HL-60 (cell line): ENCODE data around the gene OGFOD2.

ENCODE experiments used
- DNase-seq, 2 experiments: peaks; one replicate each; pipeline ENCODE4 v3.0.0-alpha.2; 2010 to 2020; ENCODE audit warnings: low read depth in 1 of 2, low spot score in 1 of 2
- H3K27ac ChIP-seq: fragments of 250-450 bp; sonication (Bioruptor Pico); replicated peaks from 2 replicates; pipeline ENCODE4 v1.5.1; 2020; ENCODE audit warnings: mild to moderate bottlenecking, moderate library complexity
- H3K27me3 ChIP-seq: fragments of 250-450 bp; sonication (Bioruptor Pico); 2 replicates; pipeline ENCODE4 v1.5.1; 2021; ENCODE audit warnings: mild to moderate bottlenecking, moderate library complexity; ENCODE audit not compliant: insufficient read depth, poor library complexity, severe bottlenecking
- H3K4me3 ChIP-seq: replicated peaks from 2 replicates; pipeline ENCODE4 v1.5.1; 2011; ENCODE audit warnings: mild to moderate bottlenecking, control low read depth, low read length; ENCODE audit not compliant: insufficient read depth
- GABPA ChIP-seq: IDR thresholded peaks from 2 replicates; pipeline ENCODE4 v1.6.1; 2012; ENCODE audit warnings: low read depth
- POLR2AphosphoS5 ChIP-seq: IDR thresholded peaks from 2 replicates; pipeline ENCODE4 v1.6.1; 2012; ENCODE audit warnings: low read depth
- REST ChIP-seq: IDR thresholded peaks from 2 replicates; pipeline ENCODE4 v1.6.1; 2012; ENCODE audit warnings: low read depth; ENCODE audit not compliant: insufficient replicate concordance
- SPI1 ChIP-seq: IDR thresholded peaks from 2 replicates; pipeline ENCODE4 v1.6.1; 2012; ENCODE audit warnings: low read depth, mild to moderate bottlenecking, borderline replicate concordance
- TF ChIP-seq, protein P1 (sequence below): IDR thresholded peaks from one replicate; pipeline ENCODE4 v1.5.1; 2011; ENCODE audit warnings: low read length, control low read depth, inconsistent platforms; ENCODE audit not compliant: insufficient read depth

OGFOD2 gene

DNA sequence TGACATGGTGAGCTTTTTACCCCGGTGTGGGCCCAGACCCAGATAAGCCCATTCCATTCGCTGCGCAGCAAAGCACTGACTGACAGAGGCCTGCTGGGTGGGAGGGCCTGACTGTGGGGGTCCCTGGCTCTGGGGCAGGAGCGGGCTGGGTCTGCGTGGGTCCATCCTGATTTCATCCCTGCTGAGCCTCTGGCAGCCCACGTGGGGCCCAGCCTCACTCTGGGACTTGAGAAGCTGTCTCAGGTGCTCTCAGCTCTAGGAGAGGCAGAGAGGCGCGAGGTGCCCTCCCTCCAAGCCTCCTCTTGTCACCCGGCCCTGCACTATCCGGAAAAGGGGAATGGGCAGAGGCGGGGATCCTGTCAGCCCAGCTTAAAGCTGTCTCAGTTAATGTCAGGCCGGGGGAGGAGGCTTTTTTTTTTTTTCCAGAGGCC lies 9.7 kb upstream of the OGFOD2 start:
- DNase-seq, result no peak
- Histone ChIP-seq H3K27me3 (no peaks in the 10 kb centered on the region), H3K27ac (no peak overlapping the region), H3K4me3 (no peak overlapping the region)
- TF ChIP-seq GABPA (no peak), REST (no peak), POLR2AphosphoS5 (no peak), SPI1 (no peak)
- TF ChIP-seq, protein P1, sequence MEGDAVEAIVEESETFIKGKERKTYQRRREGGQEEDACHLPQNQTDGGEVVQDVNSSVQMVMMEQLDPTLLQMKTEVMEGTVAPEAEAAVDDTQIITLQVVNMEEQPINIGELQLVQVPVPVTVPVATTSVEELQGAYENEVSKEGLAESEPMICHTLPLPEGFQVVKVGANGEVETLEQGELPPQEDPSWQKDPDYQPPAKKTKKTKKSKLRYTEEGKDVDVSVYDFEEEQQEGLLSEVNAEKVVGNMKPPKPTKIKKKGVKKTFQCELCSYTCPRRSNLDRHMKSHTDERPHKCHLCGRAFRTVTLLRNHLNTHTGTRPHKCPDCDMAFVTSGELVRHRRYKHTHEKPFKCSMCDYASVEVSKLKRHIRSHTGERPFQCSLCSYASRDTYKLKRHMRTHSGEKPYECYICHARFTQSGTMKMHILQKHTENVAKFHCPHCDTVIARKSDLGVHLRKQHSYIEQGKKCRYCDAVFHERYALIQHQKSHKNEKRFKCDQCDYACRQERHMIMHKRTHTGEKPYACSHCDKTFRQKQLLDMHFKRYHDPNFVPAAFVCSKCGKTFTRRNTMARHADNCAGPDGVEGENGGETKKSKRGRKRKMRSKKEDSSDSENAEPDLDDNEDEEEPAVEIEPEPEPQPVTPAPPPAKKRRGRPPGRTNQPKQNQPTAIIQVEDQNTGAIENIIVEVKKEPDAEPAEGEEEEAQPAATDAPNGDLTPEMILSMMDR, result no peak

GRCh38 chr12:122965851-122966742 lies 8.9 kb upstream of the OGFOD2 start, which contains the start of gene ABCB9:
Gene ABCB9, minus strand, starts transcription at chr12:122966463. Its CDS starts 6,228 bp downstream, at chr12:122960235.
- Histone ChIP-seq H3K27ac (no peak within 1 kb of the TSS), H3K4me3 (peak within 1 kb of the TSS; percentile 40), H3K27me3 (no peaks in the 10 kb centered on the region)
- TF ChIP-seq POLR2AphosphoS5, result no peak
- TF ChIP-seq GABPA, result no peak
- no peak for TF ChIP-seq SPI1
- TF ChIP-seq, protein P1, result no peak
- TF ChIP-seq REST, result no peak
- DNase-seq, result peak; percentile 87 to 88

GRCh38 chr12:122966743-122967550 lies 8.1 kb upstream of the OGFOD2 start:
- no peak for DNase-seq
- Histone ChIP-seq H3K4me3 (peak overlapping the region; percentile 40), H3K27ac (no peak overlapping the region), H3K27me3 (no peaks in the 10 kb centered on the region)
- TF ChIP-seq GABPA, result no peak
- TF ChIP-seq, protein P1, result no peak
- no peak for TF ChIP-seq REST
- TF ChIP-seq POLR2AphosphoS5, result no peak
- TF ChIP-seq SPI1, result no peak
